HFFc6 (cell line): ENCODE measurements around the gene MYL3. TPM values are rescaled to one million over a fixed set of nuclear protein-coding genes. Genes with fewer than 3 reads are reported as not detected.

ENCODE experiments used
- DNase-seq: peaks from one replicate; pipeline ENCODE4 v3.0.0-alpha.2; 2018
- H3K27ac Mint-ChIP-seq: 2 replicates; pipeline ENCODE4 v1.8.0; 2020; ENCODE audit warnings: mild to moderate bottlenecking, mixed read lengths
- H3K27me3 Mint-ChIP-seq: 2 replicates; pipeline ENCODE4 v1.8.0; 2021; ENCODE audit warnings: mild to moderate bottlenecking, moderate library complexity, mixed read lengths; ENCODE audit not compliant: insufficient read depth
- H3K36me3 Mint-ChIP-seq: 2 replicates; pipeline ENCODE4 v1.8.0; 2021; ENCODE audit warnings: low read depth, mixed read lengths
- H3K4me1 Mint-ChIP-seq: 2 replicates; pipeline ENCODE4 v1.8.0; 2020; ENCODE audit warnings: low read depth, mixed read lengths
- H3K4me3 Mint-ChIP-seq: 2 replicates; pipeline ENCODE4 v1.8.0; 2020; ENCODE audit warnings: mild to moderate bottlenecking, moderate library complexity, mixed read lengths
- H3K9me3 Mint-ChIP-seq: 2 replicates; pipeline ENCODE4 v1.8.0; 2020; ENCODE audit warnings: mild to moderate bottlenecking, mixed read lengths
- CTCF ChIP-seq: fragments of 200-600 bp; sonication (generic); IDR thresholded peaks from 2 replicates; pipeline ENCODE4 v1.5.0; 2021; ENCODE audit warnings: antibody characterized with exemption, mild to moderate bottlenecking
- total RNA-seq, 6 experiments: library from RNA; stranded (reverse); fragmentation: NEBNext Ultra II Directional; extraction: Animal tissue kit (Norgen Biotek cat#: 25700); gene quantifications; 2 replicates in 1 of 6; 3 replicates in 5 of 6; pipeline ENCODE4 v1.2.3, GENCODE V29; 2021

Gene MYL3
- total RNA-seq, 6 experiments from 2014 or later: 0.30 to 0.31 TPM; not detected in 4

GRCh38 chr3:46898321-46899150, 35.3 kb upstream of the MYL3 start:
- no peak for TF ChIP-seq CTCF

GRCh38 chr3:46897829-46898320, 34.6 kb upstream of the MYL3 start:
- peaks cover 10% of the 10 kb centered on the region for H3K27me3 Mint-ChIP-seq
- no peak for DNase-seq
- 0 out of 2 replicates have a peak, but pooled peaks have one; percentile 29 for TF ChIP-seq CTCF
- no peak overlapping the region for H3K27ac Mint-ChIP-seq
- H3K4me1 Mint-ChIP-seq: no peaks in the 10 kb centered on the region
- H3K9me3 Mint-ChIP-seq: no peaks in the 10 kb centered on the region
- no peaks in the 10 kb centered on the region for H3K36me3 Mint-ChIP-seq
- H3K4me3 Mint-ChIP-seq: no peak overlapping the region

More at GRCh38 chr3:46898321-46899150, 35.3 kb upstream of the MYL3 start:
- Mint-ChIP-seq H3K4me1 (peaks cover 3% of the 10 kb centered on the region), H3K4me3 (no peak overlapping the region), H3K9me3 (no peaks in the 10 kb centered on the region), H3K27ac (no peak overlapping the region), H3K27me3 (peaks cover 8% of the 10 kb centered on the region), H3K36me3 (no peaks in the 10 kb centered on the region)
- DNase-seq: no peak

GRCh38 chr3:46897031-46897430, 33.8 kb upstream of the MYL3 start:
- DNase-seq: no peak
- H3K27ac Mint-ChIP-seq: no peak overlapping the region
- H3K4me1 Mint-ChIP-seq: no peaks in the 10 kb centered on the region
- H3K27me3 Mint-ChIP-seq: peaks cover 13% of the 10 kb centered on the region
- no peaks in the 10 kb centered on the region for H3K9me3 Mint-ChIP-seq
- TF ChIP-seq CTCF: no peak
- H3K4me3 Mint-ChIP-seq: no peak overlapping the region
- H3K36me3 Mint-ChIP-seq: no peaks in the 10 kb centered on the region

GRCh38 chr3:46896386-46896785, 33.1 kb upstream of the MYL3 start:
- no peak overlapping the region for H3K27ac Mint-ChIP-seq
- no peaks in the 10 kb centered on the region for H3K4me1 Mint-ChIP-seq
- DNase-seq: no peak
- no peak overlapping the region for H3K4me3 Mint-ChIP-seq
- H3K36me3 Mint-ChIP-seq: no peaks in the 10 kb centered on the region
- no peak for TF ChIP-seq CTCF
- no peaks in the 10 kb centered on the region for H3K9me3 Mint-ChIP-seq
- H3K27me3 Mint-ChIP-seq: peaks cover 13% of the 10 kb centered on the region

GRCh38 chr3:46895761-46896160, 32.5 kb upstream of the MYL3 start:
- Mint-ChIP-seq H3K27ac (no peak overlapping the region), H3K9me3 (no peaks in the 10 kb centered on the region), H3K4me1 (no peaks in the 10 kb centered on the region), H3K27me3 (peaks cover 16% of the 10 kb centered on the region), H3K4me3 (no peak overlapping the region), H3K36me3 (no peaks in the 10 kb centered on the region)
- no peak for TF ChIP-seq CTCF
- DNase-seq: no peak
